DND-41 (cell line): ENCODE results near the gene KRTAP10-5.

Experiments used
- CTCF ChIP-seq: IDR thresholded peaks from 2 replicates; pipeline ENCODE4 v1.5.1; 2012; ENCODE audit warnings: borderline replicate concordance, low read length, moderate library complexity, mild to moderate bottlenecking; ENCODE audit not compliant: poor library complexity, severe bottlenecking; ENCODE audit errors: extremely low read depth
- EZH2 ChIP-seq: IDR thresholded peaks from 3 replicates; pipeline ENCODE4 v1.6.1; 2012; ENCODE audit warnings: borderline replicate concordance, low read depth, mild to moderate bottlenecking, moderate library complexity, low read length, inconsistent platforms; ENCODE audit not compliant: severe bottlenecking

GRCh38 chr21:44616591-44616926 lies 36.2 kb upstream of the KRTAP10-5 start:
- no peak for TF ChIP-seq EZH2
- no peak for TF ChIP-seq CTCF
